Stimulated activated CD4-positive, alpha-beta T cell treated with anti-CD3 and anti-CD28 coated beads, Interleukin-1b, Interleukin-23, amount 100 ng/mL, for 4 hours (primary cell): ENCODE measurements around the gene DTX2.
"Not testable (repeated sequence)": the region's sequence is repeated elsewhere in the genome, so short reads cannot be mapped to it uniquely, and the experiment has no call there.

Experiments used
- DNase-seq, 2 donors: peaks; one replicate each; pipeline ENCODE4 v3.0.0-alpha.2; 2020; ENCODE audit warnings: low read depth in 2 of 2

The DTX2 gene

DNA sequence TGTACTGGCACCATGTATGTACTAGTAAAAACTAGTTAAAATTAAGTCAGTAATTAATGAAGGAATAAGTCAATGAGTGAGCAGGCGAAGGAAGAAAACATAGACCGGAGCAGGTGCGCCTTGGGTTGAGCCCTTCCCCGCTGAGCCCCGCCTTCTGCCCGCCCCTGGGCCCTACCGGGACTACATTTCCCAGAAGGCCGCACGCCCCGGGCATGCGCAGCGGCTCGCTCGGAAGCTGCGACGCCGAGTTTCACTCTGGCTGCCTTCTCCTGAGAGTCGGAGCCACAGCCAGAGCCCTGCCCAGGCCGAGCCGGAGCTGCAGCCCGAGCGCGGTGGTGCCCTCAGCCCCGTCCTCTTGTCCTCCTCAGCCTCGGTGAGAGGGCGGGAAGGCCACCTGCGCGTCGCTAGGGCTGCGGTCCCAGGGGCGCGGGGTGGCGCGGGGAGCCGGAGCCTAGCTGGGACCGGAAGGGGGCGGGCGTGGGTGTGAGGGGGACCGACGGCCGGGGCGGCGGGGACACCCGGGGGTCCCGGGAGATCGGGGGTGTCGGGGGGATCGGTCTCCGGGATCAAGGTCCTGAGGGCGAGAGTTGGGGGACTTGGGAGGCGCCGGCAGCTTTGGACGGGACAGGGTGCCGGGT, at the start of gene DTX2:
DTX2 (plus strand) TSS at position 246 of the 638 bp plus-strand sequence. CDS start 18,801 bp downstream, outside the sequence.
- DNase-seq = peak in 1 of 2 donors; percentile 27

DNA sequence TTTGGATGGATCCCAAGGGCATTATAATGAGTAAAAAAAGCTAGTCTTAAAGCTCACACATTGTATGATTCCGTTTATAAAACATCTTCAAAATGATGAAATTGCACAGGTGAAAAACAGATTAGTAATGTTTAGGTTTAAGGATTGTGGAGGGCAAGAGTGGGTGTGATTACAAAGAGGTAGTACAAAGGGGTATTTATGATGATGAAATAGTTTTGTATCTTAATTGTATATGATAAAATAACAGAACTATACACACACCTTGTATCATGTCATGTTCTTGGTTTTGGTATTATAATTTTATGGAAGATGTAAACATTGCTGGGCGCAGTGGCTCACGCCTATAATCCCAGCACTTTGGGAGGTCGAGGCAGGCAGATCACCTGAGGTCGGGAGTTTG, 49.3 kb upstream of the DTX2 start:
- DNase-seq = no peak

DNA sequence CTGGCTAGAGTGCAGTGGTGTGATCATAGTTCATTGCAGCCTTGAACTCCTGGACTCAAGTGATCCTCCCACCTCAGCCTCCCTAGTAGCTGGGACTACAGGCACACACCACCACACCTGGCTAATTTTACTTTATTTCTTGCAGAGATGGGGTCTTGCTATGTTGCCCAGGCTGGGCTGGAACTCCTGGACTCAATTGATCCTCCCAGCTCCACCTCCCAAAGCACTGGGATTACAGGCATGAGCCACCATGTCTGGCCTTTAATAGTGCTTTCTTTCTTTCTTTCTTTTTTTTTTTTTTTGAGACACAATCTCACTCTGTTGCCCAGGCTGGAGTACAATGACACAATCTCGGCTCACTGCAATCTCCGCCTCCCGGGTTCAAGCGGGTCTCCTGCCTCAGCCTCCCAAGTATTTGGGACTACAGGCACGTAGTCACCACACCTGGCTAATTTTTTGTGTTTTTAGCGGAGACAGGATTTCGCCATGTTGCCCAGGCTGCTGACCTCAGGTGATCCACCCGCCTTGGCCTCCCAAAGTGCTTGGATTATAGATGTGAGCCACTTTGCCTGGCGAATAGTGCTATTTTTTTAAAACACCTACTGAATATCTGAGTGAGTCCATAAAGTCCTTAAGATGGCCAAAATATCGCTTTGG, 43.7 kb upstream of the DTX2 start:
- not testable (repeated sequence) for DNase-seq

DNA sequence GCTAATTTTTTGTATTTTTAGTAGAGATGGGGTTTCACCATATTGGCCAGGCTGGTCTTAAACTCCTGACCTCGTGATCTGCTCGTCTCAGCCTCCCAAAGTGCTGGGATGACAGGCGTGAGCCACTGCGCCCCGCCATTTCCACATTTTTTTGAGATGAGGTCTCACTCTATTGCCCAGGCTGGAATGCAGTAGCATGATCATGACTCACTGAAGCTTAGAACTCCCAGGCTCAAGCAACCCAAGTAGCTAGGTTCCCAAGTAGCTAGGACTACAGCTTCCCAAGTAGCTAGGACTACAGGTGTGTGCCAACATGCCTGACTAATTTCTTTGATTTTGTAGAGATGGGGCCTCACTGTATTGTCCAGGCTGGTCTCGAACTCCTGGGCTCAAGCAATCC, 40.4 kb upstream of the DTX2 start:
- DNase-seq = not testable (repeated sequence)

DNA sequence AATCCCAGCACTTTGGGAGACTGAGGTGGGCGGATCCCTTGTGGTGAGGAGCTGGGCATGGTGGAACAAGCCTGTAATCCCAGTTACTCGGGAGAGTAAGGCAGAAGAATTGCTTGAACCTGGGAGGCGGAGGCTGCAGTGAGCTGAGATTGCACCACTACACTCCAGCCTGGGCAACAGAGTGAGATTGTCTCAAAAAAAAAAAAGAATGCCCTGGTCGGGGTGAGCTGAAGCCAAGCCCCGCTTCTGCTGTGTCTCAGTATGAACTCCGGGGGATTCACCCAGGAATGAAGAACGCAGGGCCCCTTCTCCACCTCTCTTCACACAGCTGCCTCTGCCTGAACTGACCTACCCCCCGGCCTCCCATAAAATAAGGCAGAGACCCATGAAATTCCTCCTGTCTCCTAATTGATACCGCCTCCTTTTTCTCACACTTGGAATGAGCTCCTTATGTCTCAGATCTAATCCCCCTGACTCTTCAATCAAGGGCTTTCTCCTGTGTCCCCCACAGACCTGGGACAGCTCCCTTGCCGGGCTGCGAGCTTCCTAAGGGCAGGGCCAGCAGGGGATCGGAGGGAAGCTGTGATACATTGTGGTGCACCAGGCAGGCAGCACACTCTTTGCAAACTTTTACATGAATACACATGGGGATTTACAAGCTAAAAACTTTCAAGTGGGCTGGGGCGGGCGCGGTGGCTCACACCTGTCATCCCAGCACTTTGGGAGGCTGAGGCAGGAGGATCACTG, 37.7 kb upstream of the DTX2 start:
- no peak for DNase-seq

DNA sequence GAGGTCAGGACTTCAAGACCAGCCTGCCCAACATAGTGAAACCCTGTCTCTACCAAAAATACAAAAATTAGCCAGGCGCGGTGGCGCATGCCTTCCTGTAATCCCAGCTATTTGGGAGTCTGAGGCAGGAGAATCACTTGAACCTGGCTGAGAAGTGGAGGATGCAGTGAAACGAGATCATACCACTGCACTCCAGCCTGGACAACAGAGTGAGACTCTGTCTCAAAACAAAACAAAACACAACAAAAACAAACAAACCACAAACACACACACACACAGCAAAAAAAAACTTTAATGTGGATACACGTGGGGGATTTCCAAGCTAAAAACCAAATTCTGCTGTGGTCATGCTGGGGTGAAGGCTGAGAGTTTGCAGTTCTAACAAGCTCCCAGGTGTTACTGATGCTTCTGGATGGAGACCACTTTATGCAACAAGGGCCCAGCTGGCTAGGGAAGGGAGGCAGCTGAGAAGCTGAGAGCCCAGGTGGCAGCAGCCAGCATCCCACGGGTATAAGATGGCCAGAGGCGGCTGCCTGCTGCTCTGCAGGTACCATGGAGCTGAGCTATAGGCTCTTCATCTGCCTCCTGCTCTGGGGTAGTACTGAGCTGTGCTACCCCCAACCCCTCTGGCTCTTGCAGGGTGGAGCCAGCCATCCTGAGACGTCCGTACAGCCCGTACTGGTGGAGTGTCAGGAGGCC, 36.9 kb upstream of the DTX2 start, which contains the start of gene ZP3:
ZP3 (plus strand) TSS at position 538 of the 699 bp plus-strand sequence; CDS start at position 553, 15 bp downstream.
- no peak for DNase-seq

DNA sequence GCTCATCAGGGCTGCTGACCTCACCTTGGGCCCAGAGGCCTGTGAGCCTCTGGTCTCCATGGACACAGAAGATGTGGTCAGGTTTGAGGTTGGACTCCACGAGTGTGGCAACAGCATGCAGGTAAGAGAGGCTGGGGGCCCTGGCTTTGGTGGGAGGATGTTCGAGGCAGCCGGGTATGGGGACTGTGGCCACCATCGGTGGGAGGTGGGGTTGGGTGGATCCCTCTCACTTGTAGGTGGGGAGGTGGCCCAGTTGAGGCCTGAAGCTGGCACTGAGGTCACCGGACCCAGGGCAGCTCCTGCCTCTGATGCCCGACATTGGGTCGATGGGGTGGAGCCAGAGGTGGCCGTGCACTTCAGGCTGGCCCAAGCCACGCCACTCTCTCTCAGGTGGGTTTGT, 36.4 kb upstream of the DTX2 start:
- DNase-seq = no peak

DNA sequence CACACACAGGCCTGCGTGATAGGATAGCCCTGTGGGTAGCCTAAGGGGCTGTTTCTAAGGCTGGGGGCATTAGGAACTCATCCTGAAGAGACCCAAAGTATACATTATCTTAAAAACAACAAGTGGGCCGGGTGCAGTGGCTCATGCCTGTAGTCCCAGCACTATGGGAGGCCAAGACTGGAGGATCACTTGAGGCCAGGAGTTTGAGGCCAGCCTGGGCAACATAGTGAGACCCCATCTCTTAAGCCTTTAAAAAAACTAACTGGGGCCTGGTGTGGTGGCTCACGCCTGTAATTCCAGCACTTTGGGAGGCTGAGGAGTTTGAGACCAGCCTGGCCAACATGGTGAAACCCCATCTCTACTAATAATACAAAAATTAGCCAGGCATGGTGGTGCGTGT, 36.0 kb upstream of the DTX2 start:
- DNase-seq = not testable (repeated sequence)

DNA sequence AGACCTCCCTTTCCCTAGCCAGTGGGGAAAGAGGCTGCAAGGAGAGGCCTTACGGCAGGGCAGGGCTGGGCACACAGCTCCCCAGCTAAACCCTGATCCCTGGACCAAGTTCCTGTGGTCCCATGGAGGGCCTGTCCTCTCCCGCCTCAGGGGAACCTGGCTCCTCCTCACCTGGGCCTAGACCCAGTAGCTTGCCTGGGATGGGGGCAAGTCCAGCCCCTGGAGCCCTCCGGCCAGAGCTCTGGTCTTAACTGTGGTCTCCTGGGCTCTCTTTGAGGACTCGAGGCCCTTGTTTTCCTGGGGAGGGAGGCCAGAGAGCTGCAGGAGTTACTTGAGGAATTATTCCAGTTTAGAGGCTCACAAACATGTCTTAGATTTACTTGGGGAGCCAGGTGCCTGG, 35.3 kb upstream of the DTX2 start:
- no peak for DNase-seq

DNA sequence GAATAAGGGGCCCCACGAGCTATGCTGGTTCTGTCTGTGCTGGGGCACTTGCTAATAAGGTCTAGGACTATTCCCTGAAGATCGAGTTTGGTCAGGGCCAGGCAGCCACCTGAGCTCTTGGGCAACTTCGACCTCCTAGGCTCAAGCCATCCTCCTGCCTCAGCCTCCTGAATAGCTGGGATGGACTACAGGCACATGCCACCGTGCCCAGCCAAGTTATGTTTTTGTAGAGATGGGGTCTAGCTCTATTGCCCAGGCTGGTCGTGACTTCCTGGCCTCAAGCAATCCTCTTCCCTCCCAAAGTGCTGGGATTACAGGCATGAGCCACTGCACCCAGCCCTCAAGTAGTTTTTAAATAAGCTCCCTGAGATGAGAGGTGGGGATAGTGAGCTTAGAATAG, 33.9 kb upstream of the DTX2 start:
- DNase-seq = no peak

DNA sequence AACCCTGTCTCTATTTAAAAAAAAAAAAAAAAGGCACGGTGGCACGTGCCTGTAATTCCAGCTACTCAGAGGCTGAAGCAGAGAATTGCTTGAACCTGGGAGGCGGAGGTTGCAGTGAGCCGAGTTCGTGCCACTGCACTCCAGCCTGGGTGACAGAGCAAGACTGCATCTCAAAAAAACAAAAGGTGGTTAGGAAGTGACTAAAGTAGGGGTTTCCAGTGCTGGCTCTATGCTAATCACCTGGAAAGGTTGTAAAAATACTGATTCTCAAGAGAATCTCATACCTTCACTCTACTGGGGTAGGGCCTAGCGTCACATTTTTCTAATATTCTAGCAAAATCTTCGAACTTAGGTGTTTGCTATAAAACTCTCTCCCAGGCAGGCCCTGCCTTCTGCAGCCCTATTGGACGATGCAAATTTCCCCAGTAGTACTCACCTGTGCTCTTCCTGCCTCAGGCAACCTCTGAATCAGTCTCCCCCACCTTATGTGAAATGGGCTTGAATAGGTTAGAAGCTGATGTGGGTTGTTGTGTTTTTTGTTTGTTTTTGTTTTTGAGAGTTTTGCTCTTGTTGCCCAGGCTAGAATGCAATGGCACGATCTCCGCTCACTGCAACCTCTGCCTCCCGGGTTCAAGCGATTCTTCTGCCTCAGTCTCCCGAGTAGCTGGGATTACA, 33.2 kb upstream of the DTX2 start:
- no peak for DNase-seq

DNA sequence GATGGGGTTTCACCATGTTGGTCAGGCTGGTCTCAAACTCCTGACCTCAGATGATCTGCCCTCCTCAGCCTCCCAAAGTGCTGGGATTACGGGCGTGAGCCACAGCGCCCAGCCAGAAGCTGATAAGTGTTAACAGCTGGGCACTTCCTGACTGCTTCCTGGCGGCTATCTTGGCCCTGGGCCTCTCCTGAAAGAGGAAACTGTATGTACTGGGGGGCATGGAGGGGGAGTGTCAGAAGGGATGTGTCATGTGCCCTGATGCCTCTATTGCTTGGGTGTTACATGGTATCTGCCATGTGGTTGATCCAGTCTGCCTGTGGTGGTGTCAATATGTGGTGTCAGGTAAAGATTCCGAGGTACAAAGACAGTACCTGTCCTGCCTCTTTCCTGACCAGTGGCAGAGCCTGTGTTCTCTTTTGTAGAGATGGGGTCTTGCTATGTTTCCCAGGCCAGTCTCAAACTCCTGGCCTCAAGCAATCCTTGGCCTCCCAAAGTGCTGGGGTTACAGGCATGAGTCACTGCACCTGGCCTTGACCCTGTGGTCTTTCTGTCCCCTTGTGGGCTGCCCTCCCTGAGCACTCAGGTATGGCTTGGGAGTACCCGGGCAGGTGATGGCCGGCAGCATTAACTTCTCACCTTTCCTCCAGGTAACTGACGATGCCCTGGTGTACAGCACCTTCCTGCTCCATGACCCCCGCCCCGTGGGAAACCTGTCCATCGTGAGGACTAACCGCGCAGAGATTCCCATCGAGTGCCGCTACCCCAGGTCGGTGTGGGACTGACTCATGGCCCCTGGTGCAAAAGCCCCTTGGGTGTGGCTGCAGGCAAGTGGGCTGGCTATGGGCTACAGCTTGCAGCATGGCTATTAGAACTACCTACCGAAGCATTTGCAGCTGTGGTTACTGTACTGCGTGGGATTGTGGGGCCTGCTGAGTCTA, 32.4 kb upstream of the DTX2 start:
- no peak for DNase-seq

DNA sequence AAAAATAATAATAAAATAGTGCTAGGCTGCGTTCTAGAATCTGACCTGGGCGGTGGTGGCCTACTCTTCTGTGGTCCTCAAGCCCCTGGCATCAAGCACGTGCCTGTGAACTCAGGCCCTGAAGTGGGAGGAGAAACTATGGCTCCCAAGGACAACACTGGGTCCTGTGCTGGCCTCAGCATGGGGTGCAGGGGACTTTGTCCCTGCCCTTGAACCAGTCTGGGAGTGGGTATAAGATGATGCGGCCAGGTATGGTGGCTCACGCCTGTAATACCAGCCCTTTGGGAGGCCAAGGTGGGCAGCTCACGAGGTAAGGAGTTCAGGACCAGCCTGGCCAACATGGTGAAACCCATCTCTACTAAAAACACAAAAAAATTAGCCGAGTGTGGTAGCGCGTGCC, 31.3 kb upstream of the DTX2 start:
- DNase-seq = no peak

DNA sequence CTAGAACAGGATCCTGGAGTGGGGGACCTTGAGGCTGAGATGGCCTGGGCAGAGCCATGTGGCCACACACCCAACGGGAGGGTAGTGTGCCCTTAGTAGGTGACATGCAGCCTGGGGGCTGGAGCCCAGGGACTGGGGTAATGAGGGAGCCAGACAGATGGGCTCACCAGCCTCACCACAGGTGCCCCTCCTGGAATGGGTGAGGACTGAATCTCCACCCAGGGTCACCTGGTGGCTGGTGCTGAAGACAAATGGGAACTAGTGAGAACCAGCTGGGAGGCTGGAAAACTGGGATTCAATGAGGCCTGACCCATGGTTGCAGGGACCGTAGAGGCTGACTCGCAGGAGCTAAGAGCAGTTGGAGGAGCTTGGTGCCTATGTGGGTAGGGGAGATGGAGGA, 30.7 kb upstream of the DTX2 start:
- DNase-seq = no peak

DNA sequence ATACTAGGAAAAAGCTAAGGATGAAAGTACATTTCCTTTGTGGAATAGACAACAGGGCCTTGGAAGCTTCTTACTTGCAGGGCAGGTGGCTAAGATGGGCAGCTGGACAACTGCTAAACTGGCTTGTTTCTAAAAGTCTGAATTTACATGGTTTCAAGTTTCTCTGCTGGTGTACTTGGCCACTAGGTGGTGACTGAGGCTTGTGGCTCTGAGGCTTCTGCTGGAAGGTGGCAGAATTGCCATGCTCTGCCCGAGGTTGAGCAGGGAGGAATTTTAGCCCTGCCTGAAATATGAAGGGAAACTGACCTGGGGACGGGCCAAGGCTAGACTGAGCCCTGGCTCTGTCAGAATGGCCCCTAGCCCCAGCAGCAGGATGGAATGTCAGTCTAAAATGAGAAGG, 23.6 kb upstream of the DTX2 start:
- DNase-seq = peak; percentile 12 to 34

DNA sequence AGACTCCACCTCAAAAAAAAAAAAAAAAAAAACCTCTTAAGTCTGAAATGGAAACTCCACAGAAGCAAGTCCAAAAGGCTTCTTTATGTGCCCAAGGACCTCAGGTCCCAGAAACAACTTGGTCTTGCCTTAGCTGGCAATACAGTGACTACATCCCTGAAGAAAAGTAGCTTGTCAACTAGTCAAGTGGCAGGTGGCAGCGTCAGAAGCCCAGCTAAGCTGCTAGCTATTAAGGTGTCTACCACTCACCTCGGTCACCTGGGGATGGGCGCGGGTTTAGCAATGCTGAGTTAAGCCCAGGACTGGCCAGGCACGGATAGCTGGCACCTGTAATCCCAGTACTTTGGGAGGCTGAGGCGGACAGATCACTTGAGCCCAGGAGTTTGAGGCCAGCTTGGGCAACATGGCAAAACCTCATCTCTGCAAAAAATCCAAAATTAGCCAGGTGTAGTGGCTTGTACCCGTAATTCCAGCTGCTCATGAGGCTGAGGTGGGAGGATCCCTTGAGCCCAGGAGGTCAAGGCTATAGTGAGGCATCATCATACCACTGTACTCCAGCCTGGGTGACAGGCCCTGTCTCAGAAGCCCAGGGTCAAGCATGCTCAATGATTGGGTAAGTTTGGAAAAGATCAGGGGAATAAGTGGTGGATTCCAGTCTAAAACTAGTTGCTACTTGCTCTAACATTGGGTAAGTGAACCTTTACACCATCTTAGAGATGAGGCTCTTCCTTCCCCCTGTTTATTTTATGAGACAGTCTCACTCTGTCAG, 22.2 kb upstream of the DTX2 start:
- not testable (repeated sequence) for DNase-seq

DNA sequence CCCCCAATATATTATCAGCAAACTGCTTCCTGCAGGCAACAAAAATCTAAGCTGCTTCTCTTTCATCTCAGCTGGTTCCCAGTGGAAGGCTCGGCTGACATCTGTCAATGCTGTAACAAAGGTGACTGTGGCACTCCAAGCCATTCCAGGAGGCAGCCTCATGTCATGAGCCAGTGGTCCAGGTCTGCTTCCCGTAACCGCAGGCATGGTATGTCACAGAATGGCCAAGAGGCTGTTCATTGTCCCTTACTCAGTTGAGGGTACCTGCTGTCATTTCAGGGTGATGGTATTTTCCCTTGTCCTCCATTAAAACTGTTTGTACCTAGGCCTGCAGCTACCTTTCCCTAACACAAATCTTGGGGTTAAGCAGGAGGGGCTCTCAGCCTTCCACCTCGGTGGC, 21.1 kb upstream of the DTX2 start:
- DNase-seq = not testable (repeated sequence)

DNA sequence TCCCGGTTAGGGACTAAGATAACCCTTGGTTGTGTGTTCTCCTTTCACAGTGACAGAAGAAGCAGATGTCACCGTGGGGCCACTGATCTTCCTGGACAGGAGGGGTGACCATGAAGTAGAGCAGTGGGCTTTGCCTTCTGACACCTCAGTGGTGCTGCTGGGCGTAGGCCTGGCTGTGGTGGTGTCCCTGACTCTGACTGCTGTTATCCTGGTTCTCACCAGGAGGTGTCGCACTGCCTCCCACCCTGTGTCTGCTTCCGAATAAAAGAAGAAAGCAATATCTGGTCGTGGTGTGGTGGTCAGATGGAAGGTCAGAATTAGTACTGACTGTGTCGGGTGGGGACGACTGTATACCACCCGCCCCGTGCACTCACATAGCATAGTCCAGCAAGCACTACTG, 19.7 kb upstream of the DTX2 start:
- not testable (repeated sequence) for DNase-seq

DNA sequence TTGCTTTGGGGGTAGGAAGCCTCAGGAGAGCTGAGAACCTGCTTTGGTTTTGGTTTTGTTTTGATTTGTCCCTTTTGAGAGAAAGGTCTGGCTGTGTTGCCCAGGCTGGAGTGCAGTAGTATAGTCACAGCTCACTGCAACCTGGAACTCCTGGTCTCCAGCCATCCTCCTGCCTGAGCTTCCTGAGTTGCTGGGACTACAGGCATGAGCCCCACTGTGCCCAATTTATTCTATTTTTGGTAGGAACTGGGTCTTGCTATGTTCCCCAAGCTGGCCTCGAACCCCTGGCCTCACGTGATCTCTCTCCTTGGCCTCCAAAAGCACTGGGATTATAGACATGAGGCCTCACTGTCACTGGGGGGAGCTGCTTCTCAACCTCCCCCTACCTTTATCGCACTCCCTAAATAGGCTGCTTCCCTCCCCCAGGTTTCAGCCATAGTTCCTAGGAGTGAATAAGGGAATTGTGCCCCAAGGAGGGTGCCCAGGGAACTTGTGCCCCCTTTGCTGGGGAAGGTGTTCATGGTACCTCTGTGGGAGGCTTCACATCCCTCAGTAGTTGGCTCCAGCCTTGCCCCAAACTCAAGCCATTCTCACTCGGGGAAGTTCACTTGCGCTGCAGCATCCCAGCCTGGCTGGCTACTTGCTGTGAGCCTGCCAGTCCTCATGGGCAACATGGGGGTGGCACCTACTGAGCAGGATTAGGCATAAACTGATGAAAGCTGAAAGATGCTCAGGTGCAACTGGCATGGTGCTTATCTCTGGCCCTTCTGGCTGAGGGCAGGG, 18.7 kb upstream of the DTX2 start:
- not testable (repeated sequence) for DNase-seq
